GM21360 (cell line): Measurements from ENCODE around the gene LMF2.

Experiments used
- ATAC-seq: cut with Tn5 transposase; IDR thresholded peaks from one replicate; pipeline ENCODE4 v1.9.1; 2021; ENCODE audit warnings: mild to moderate bottlenecking, moderate library complexity; ENCODE audit not compliant: unreplicated experiment

Gene LMF2

DNA sequence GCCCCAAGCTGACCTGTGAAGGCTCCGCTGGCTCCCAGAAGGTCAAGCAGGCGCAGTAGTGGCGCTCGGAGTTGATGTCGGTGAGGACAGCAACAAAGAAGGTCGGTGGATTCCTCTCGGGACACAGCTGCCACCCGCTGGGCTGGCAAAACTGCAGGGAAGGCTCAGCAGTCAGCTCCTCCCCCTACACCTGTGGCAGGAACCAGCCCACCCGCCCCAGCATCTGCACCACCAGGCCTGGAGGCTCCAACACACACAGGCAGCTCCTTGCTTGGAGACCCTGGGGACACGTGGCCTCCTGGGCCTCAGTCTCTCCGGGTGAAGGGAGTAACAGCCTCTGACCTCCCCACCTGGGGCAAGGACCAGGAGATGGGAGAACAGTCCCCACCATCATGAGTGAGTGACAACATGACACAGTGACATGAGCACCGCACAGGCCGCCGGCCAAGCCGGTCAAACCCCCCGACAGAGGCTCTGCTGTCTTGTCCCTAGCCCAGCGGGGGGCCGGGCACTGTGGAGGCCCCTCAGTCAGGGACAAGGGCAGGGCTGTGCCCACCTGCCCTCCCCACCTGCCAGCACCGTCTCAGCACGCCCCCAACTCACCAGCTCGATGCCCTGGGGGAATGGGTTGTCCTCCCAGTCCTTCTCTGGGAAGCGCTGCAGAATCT is 39.6 kb downstream of the LMF2 start:
- no peak for ATAC-seq

DNA sequence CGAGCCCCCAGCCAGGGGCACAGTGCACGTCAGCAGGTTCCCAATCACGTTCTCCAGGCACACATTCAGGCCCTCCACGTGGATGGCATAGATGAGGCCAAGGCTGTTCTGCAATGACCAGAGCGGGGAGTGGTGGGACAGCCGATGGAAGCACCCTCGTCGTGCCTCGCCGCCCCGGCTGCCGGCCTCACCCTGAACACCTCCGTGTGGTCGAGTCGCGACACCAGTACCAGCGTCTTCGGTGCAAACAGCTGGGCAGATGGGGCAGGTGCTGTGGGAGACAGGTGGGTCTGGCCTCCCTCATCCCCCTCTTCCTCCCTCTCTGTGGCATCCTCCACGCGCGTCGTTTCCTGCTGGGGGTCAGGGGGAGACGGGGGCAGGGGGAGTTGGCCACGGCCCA is 40.2 kb downstream of the LMF2 start:
- ATAC-seq, result no peak

DNA sequence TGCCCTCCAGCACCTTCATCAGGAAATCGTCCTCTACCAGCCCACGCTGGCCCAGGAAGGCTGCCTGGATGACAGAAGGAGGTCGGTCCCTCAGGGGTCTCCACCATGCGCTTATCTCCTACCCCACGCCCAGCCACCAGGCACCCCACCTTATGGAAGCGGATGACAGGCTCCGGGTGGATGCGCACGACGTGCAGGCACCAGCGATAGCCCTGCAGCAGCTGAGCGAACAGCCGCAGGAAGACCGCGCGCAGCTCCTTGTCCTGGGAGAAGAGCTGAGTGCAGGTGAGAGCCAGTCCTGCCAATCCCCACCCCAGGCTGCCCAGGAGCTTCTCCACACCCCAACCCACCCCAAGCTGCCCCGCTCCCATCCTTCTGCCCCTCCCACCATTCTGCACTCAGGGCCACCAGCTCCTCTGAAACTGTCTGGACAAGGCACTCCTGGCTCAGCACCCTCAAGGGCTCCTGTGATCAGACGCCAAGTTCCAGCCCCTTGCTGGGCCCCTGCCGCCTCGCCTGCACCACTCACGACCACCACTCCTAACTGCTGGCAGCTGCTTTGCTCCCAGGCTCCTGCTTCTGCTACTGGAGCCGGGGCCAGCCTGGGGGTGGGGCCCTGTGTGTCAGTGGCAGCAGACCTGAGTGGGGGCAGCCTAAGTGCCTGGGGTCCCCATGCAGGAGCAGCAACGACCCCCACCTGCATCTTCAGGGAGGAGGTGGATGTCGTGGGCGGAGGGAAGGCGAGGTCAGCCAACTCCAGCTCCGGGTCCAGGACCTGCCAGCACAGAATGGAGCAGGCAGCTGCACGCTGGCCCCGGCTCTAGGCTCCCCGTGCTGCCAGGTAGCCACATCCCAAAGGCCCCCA is 42.2 kb downstream of the LMF2 start:
- ATAC-seq, result no peak

DNA sequence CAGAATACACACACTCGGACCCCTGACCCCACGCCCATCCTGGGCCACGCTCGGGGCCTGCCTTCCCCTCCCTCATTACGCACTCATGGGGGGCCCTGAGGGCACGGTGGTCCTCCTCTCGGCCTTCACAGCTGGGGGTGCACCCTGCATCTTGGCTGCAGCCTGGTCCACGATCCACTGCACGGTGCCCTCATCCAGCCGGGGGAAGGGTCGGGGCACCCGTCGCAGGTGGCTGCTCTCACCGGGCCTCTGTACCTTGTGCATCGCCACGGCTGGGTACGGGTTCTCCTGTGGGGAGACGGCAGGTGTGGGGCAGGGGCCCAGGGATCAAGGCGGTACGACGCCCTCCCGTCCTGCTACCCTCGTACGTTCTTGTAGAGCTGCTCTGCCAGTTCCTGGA is 43.1 kb downstream of the LMF2 start:
- no peak for ATAC-seq

DNA sequence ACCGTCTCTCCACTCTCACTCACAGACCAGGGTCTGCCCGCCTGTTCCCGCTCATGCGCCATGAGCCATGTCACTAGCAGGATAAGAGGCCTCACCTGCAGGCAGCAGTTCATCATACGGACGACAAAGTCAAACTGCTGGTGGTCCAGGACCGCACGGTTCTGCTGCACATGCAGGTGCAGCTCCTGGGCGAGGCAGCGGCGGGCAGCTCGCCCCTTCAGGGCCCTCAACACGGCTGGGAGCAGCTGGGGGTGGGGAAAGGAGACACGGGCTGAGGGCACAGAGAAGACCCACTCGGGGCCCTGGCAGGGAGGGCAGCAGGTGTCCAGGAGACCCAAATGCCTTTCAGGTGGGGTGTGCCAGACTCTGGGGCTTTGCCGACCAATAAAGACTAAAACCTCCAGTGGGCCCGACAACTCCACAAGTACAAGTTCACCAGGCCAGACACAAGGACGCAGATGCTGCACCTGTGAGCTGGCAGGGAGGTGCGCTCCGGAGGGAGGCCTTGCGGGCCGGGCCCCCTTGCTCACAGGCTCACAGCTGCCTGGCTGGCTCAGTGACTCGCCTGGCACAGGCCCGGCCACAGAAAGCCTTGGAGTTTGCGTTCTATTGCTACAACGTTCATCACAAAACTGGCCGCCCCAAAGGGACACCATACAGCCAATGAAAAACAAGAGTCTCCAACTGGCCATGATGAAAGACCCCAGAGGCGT is 44.2 kb downstream of the LMF2 start:
- ATAC-seq, result no peak

DNA sequence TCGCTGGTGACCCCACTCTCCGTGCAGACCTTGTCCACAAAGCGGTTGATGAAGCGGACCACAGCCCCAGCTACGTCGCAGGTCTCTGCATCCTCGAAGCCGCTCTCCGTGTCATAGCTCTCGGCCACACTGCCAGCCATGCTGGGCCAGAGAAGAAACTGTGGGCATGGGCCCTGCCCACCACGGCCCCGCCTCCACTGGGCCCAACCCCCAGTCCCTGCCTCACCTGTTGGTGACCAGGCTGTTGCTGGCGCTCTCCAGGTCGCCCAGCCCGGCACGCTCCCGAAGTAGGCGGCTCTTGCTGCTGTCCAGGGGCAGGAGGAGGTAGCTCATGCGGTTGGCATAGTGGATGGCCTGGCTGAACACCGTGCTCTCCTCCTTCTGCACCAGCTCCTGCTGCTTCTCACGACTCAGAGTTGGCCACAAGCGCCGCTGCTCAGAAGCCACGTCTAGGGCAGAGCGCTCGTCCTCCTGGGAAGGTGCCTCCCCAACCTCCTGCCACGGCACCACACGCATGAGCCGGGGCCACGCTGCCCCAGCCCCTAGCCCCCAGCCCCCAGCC is 45.4 kb downstream of the LMF2 start:
- ATAC-seq, result no peak

DNA sequence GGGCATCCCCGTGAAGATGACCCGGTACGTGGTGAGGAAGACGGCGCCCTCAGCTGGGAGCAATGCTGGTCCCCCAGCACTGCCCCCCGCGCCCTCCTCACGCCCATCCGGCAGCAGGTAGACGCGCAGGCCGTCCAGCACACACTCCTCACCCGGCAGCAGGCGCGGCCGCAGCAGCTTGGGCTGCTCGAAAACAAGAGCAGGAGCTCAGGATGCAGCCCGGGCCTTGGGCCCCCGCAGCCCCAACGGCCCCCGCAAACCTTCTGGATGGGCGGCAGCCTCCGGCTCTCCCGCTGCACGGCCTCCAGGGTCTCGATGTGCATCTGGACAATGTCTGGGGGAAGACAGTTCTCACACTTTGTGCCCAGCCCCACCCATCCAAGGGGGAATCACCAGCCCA is 46.0 kb downstream of the LMF2 start:
- no peak for ATAC-seq

DNA sequence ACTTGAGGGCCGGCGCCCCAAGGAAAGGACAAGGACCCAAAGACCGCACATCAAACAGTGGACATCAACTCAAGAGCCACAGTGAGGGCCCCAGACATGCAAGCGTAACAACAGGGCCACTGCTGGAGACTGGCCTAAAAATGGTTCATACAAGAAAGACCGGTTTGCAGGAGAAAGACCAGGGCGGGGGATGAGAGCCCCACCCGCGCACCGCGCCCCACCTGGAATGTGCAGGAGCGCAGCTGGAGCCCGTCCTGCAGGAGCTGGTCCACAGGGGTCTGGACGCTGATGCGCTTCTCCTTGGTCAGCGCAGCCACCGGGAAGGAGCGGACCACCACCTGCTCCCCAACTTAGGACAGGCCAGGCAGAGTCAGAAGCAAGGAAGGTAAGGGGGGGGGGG is 46.6 kb downstream of the LMF2 start:
- no peak for ATAC-seq

DNA sequence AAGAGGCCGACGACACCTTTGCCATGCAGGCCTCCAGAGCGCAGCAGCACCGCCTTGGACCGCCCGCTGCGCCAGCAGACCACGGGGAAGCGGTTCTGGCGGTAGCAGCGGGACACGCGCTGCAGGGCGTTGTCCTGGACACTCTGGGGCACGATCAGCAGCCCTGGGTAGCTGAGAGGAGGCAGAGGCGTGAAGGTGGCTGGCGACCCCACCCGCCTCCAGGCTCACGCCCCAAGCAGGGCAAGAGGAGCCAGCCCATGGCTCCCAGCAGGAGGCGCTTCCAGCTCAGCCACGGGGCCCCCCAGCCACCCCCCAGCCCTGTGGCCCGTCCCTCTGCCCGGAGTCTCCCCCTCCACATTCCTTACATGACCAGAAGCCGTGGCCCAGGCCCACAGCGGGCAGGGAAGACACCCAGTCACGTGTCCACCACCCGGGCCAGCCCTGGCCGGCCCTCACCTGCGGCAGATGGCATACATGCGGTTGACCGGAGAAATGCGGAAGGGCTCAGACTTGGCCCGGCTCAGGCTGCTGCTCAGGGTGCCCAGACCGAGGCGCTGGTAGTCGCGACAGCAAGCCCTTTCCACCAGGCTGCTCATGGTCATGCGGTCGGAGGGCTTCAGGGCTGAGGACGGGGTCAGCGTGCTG is 47.9 kb downstream of the LMF2 start:
- ATAC-seq, result no peak

DNA sequence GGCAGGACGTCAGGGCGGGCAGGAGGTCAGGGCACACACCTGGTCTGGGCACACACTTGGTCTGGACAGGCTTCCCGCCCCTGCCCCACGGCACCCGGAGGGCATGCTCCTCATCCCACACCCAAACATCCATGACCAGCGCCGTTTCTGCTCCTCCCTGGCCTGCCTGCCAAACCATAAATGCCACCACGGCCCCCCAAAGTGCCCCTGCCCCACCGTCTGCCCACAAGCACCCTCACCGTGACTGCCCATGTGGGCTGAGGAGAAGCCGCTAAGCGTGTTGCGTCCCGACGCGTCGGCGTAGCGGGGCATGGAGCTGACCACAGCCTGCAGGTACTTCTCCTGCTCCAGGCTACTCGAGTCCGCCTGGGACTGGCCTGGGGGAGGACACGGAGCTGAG is 48.5 kb downstream of the LMF2 start:
- ATAC-seq, result no peak

DNA sequence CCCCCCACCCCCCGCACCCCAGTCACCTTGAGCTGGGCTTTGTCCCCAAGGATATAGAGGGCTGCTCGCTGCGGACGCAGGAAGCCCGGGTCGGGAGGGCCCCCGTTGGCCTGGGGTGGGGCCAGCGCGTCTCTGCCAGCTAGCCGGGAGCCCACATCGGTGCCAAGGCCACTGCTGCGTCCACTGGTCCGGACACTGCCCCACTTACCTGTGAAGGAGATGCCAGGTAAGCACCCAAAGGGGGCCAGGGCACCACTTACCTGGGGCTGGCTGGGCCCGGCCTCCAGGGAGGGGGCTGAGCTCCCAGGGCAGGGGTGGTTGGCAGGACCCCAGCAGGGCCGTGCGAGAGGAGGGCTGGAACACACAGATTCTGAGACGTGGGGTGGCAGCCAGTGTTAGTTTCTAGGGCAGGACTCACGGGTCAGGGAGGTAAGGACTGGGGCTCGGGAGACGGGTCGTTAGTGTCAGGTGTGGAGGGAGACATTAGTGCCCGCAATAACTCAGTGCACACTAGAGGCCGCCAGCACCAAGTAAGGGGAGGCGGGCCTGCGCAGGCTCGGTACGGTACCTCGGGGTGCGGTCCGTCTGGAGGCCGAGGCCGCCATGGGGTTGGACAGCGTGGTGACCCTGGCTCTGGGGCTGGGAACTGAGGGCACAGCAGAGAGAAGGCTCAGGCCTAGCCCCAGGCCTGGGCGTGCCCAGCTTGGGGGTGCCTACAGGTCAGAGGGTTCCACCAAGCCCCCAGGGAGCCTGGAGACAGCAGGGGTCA is 50.9 kb downstream of the LMF2 start:
- ATAC-seq, result no peak

DNA sequence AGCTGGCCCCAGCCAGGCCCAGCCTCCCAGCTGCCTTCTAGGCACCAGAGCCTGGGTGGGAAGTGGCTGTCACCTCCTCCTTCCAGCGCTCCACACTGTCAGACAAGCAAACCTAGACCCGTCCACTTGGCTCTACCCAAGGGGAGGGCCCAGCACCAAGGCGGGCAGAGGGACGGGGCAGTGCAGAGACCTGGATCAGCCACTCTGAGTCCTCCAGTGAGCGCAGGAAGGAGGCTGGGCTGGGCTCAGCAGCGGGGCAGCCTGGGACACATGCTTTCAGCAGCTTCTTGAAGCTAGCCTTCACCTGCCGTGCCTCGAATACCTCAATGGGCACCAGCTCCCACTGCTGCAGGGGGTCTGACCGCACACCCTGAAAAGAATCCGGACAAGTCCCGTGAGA is 51.5 kb downstream of the LMF2 start:
- ATAC-seq, result no peak

DNA sequence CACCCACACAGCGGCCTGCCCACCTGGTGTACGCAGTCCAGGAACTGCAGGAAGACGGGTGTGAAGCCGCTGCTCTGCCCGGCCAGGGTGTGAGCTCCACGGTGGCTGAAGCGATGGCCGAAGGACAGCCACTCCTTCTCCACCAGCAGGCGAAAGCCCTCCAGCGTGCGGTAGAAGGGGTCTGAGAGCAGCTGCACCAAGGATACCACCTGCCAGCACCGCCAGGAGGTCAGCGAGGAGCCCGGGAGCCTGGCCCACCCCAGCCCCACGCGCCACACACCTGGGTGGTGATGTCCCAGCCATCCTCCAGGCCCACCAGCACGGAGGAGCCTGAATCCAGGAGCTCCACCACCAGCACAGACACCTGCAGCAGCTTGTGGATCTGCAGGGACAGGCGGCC is 52.3 kb downstream of the LMF2 start:
- no peak for ATAC-seq

DNA sequence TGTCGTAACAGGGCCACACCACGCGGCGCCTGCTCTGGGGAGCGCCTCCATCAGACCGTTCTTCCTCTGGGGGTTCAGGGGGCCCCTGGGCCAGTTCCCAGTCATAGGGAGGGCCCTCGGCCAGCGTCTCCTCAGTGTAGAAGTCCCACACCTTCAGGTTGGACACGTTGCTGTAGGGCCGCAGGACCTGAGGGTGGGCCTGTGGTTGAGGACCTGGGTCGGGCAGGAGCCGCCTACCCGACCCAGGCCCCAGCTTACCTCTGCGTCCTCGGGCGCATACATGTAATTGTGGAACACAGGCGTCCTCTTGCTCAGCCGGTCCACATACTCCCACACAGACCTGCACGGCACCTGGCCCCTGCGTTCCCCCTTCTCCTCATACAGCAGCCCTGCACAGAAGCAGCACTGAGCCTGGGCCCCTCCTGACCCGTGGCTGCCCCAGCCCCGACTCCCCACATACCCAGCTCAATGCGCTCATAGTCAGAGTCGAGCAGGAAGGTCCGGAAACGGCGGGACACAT is 52.9 kb downstream of the LMF2 start:
- no peak for ATAC-seq
